ENCODE measurements around the gene NFATC3. TPM values are rescaled to one million over a fixed set of nuclear protein-coding genes. Genes with fewer than 3 reads are reported as not detected.
A peak's percentile ranks its signal among the peaks of the same experiment; 100 is the strongest.

Gene NFATC3
- total RNA-seq, 1 experiment from 2014 or later = 37.2 TPM

DNA sequence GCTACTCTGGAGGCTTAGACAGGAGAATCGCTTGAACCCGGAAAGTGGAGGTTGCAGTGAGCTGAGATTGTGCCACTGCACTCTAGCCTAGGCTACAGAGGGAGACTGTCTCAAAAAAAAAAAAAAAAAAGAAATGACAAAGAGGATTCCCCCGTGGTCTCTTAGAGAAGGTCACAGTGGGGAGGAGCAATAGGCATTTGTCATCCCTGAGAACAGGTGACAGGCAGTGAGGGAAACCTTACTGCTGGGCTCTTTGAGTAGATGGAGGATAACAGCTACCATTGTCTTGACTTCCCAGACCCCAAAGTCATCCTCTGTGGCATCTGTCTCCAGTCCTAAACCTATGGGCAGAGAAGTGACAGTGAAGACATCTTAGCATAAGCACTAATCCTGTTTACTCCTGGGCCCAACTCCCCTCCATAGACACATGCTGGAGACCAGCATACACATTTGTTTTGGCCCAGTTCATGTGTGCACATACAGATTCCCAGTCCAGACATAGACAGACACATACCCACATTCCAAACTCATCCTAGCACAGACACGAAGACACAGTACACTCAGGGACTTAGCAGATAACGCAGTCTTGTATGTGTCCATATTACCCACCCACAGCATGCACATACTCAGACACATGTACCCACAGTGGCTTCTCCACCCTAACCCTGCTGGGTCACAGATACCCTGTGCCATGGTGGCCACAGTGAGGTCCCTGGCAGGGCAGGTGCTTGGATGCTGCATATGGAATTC, 148.1 kb downstream of the NFATC3 start:
- Histone ChIP-seq H3K4me1 (replicated peaks; ENCODE audit: insufficient read depth) (peaks cover 18% of the 10 kb centered on the region), H3K4me2 (peak overlapping the region; percentile 97), H3K9me3 (ENCODE audit: insufficient read depth, low read depth) (no peaks in the 10 kb centered on the region), H3F3A (ENCODE audit: insufficient read depth, low read depth) (peaks cover 36% of the 10 kb centered on the region), H2AFZ (no peak overlapping the region), H3K27me3 (ENCODE audit: insufficient read depth, low read depth) (no peaks in the 10 kb centered on the region), H3K4me3 (peak overlapping the region; percentile 99; the same call in 1 of the 2 replicates), H3K9me2 (ENCODE audit: insufficient read depth) (no peaks in the 10 kb centered on the region), H3K27ac (no peak overlapping the region), H3K36me3 (ENCODE audit: low read depth) (peaks cover 10% of the 10 kb centered on the region), H3K79me2 (ENCODE audit: low read depth) (peaks cover 34% of the 10 kb centered on the region), H4K20me1 (ENCODE audit: insufficient read depth) (peaks cover 41% of the 10 kb centered on the region)
- intact Hi-C loops (cut with micrococcal nuclease; ENCODE audit: unreplicated experiment) = loop anchor here (5.0 to 10.0 kb wide), 3 partner anchors 296 to 988 kb away; partner anchors contain the start of genes FHOD1, PSMB10 and SLC9A5
- ChIA-PET POLR2A (ENCODE audit: unreplicated experiment) (interaction anchor here (1.4 kb wide), 1 partner anchor 148 kb away, joined by 6 read pairs; the partner anchor contains the start of gene NFATC3), CTCF (interaction anchor here (0.5 kb wide), 1 partner anchor 276 kb away, joined by 3 read pairs; no protein-coding TSS in a partner anchor)
- no TSS peak for BruUV-seq (replicated peaks)
- TF ChIP-seq EZH2 (IDR thresholded peaks at IDR 0.05; ENCODE audit: low read depth) = no peak
- TF ChIP-seq, protein P1, sequence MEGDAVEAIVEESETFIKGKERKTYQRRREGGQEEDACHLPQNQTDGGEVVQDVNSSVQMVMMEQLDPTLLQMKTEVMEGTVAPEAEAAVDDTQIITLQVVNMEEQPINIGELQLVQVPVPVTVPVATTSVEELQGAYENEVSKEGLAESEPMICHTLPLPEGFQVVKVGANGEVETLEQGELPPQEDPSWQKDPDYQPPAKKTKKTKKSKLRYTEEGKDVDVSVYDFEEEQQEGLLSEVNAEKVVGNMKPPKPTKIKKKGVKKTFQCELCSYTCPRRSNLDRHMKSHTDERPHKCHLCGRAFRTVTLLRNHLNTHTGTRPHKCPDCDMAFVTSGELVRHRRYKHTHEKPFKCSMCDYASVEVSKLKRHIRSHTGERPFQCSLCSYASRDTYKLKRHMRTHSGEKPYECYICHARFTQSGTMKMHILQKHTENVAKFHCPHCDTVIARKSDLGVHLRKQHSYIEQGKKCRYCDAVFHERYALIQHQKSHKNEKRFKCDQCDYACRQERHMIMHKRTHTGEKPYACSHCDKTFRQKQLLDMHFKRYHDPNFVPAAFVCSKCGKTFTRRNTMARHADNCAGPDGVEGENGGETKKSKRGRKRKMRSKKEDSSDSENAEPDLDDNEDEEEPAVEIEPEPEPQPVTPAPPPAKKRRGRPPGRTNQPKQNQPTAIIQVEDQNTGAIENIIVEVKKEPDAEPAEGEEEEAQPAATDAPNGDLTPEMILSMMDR (conservative IDR thresholded peaks at IDR 0.05) = no peak
- DNase-seq = no peak

GRCh38 chr16:68233835-68234187, 148.6 kb downstream of the NFATC3 start:
- Histone ChIP-seq H3K4me2 (peak overlapping the region; percentile 97), H3K27me3 (ENCODE audit: insufficient read depth, low read depth) (no peaks in the 10 kb centered on the region), H4K20me1 (ENCODE audit: insufficient read depth) (peaks cover 35% of the 10 kb centered on the region), H3K4me3 (peak overlapping the region; percentile 99), H2AFZ (no peak overlapping the region), H3K9me3 (ENCODE audit: insufficient read depth, low read depth) (no peaks in the 10 kb centered on the region), H3K36me3 (ENCODE audit: low read depth) (peaks cover 4% of the 10 kb centered on the region; the same call in 1 of the 2 replicates), H3K9me2 (ENCODE audit: insufficient read depth) (no peaks in the 10 kb centered on the region), H3F3A (ENCODE audit: insufficient read depth, low read depth) (peaks cover 36% of the 10 kb centered on the region), H3K79me2 (ENCODE audit: low read depth) (peaks cover 34% of the 10 kb centered on the region), H3K4me1 (replicated peaks; ENCODE audit: insufficient read depth) (peaks cover 22% of the 10 kb centered on the region), H3K27ac (no peak overlapping the region)
- ChIA-PET CTCF (no interaction called here), POLR2A (ENCODE audit: unreplicated experiment) (interaction anchor here (1.4 kb wide), 1 partner anchor 149 kb away, joined by 6 read pairs; the partner anchor contains the start of gene NFATC3)
- no peak for DNase-seq
- BruUV-seq (replicated peaks) = no TSS peak
- TF ChIP-seq, protein P1 (conservative IDR thresholded peaks at IDR 0.05) = no peak
- no peak for TF ChIP-seq EZH2 (IDR thresholded peaks at IDR 0.05; ENCODE audit: low read depth)
- intact Hi-C loops (cut with micrococcal nuclease; ENCODE audit: unreplicated experiment) = loop anchor here (2.0 to 10.0 kb wide), 5 partner anchors 95 to 989 kb away; partner anchors contain the start of genes FHOD1, NFATC3, PSMB10 and SLC9A5

GRCh38 chr16:68234188-68235107, 149.3 kb downstream of the NFATC3 start:
- intact Hi-C loops (cut with micrococcal nuclease; ENCODE audit: unreplicated experiment) = loop anchor here (2.0 to 10.0 kb wide), 5 partner anchors 94 to 990 kb away; partner anchors contain the start of genes FHOD1, NFATC3, PSMB10 and SLC9A5
- ChIA-PET POLR2A (ENCODE audit: unreplicated experiment) (interaction anchor here (0.5 to 1.4 kb wide), 6 partner anchors 9 to 742 kb away, joined by 3 to 17 read pairs (median 6); partner anchors contain the start of gene NFATC3), CTCF (interaction anchor here (0.5 kb wide), 1 partner anchor 28 kb away, joined by 8 read pairs; no protein-coding TSS in a partner anchor)
- no peak overlapping the region for H2AFZ ChIP-seq
- no peaks in the 10 kb centered on the region for H3K9me2 ChIP-seq (ENCODE audit: insufficient read depth)
- no peaks in the 10 kb centered on the region; the same call in 1 of the 2 replicates for H3K36me3 ChIP-seq (ENCODE audit: low read depth)
- H3K4me3 ChIP-seq = peak overlapping the region; percentile 99
- peaks cover 31% of the 10 kb centered on the region for H4K20me1 ChIP-seq (ENCODE audit: insufficient read depth)
- H3K27ac ChIP-seq = peak overlapping the region; percentile 54
- peaks cover 22% of the 10 kb centered on the region for H3K4me1 ChIP-seq (replicated peaks; ENCODE audit: insufficient read depth)
- H3K4me2 ChIP-seq = peak overlapping the region; percentile 97
- TSS peak; percentile 20 for BruUV-seq (replicated peaks)
- H3K9me3 ChIP-seq (ENCODE audit: insufficient read depth, low read depth) = no peaks in the 10 kb centered on the region
- H3K79me2 ChIP-seq (ENCODE audit: low read depth) = peaks cover 34% of the 10 kb centered on the region
- no peak for TF ChIP-seq EZH2 (IDR thresholded peaks at IDR 0.05; ENCODE audit: low read depth)
- TF ChIP-seq, protein P1 (conservative IDR thresholded peaks at IDR 0.05) = no peak; the same call in 1 of the 2 replicates
- H3F3A ChIP-seq (ENCODE audit: insufficient read depth, low read depth) = peaks cover 36% of the 10 kb centered on the region
- no peaks in the 10 kb centered on the region for H3K27me3 ChIP-seq (ENCODE audit: insufficient read depth, low read depth)
- peak; percentile 96 to 97 for DNase-seq

Data from PC-9 (cell line).